Stomach smooth muscle (tissue), 2 donors: Measurements from ENCODE around the gene DZIP1.
"Not testable (repeated sequence)": the region's sequence is repeated elsewhere in the genome, so short reads cannot be mapped to it uniquely, and the experiment has no call there.

Source experiments
- H3K27ac ChIP-seq: one replicate; pipeline ENCODE4 v1.7.0; 2013; ENCODE audit warnings: mild to moderate bottlenecking, low read length, inconsistent platforms
- H3K27me3 ChIP-seq, 2 donors: one replicate each; pipeline ENCODE4 v1.7.0; 2013; ENCODE audit warnings: low read length in 2 of 2; ENCODE audit not compliant: insufficient read depth in 2 of 2, control insufficient read depth in 1 of 2
- H3K36me3 ChIP-seq, 2 donors: one replicate each; pipeline ENCODE4 v1.7.0; 2013; ENCODE audit warnings: low read length in 2 of 2; ENCODE audit not compliant: control insufficient read depth in 2 of 2, insufficient read depth in 2 of 2
- H3K4me1 ChIP-seq: one replicate; pipeline ENCODE4 v1.7.0; 2013; ENCODE audit warnings: low read length; ENCODE audit not compliant: control insufficient read depth, insufficient read depth
- H3K4me3 ChIP-seq, 2 donors: one replicate each; pipeline ENCODE4 v1.7.0; 2013; ENCODE audit warnings: low read length in 2 of 2
- H3K9ac ChIP-seq, 2 donors: one replicate each; pipeline ENCODE4 v1.7.0; 2013; ENCODE audit warnings: low read length in 2 of 2, mild to moderate bottlenecking in 1 of 2
- H3K9me3 ChIP-seq, 2 donors: one replicate each; pipeline ENCODE4 v1.7.0; 2013; ENCODE audit warnings: low read length in 2 of 2; ENCODE audit not compliant: control insufficient read depth in 2 of 2
- donor health status: healthy.
- donor health status: Pancreatic carcinoma.

DZIP1 gene

DNA sequence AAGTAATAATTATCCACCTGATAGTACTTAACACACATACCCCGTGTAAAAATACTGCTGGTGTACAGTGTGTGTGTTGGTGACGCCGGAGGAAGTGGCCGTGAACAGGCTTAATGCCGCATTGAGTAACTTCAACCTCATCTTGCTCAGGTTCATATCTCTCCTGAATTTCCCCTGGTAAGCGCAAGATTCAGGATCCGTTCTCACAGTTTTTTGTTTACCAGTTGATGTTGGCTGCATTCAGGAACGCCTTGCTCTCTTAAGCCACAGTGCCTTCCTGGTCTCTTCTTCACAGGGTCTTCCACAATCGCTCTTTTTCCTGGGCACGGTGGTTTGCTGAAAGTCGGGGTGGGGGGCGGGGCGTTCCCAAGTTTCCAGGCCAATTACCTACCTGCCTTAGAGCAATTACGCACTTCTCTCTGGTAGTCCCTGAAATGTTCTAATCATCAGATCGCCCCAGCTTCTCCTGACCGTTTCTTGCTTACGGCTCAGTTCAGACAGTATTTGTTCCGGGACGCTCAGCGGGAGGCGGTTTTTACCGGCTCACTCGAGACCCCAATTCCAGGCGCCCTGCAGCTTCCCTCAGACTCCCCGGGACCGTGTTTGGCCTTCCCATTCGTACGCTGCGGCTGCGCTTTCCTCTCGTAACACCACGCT is 31.7 kb upstream of the DZIP1 start:
- Histone ChIP-seq H3K27ac (peak overlapping the region; percentile 92), H3K27me3 (no peaks in the 10 kb centered on the region), H3K36me3 (no peaks in the 10 kb centered on the region), H3K4me1 (peaks cover 10% of the 10 kb centered on the region), H3K9ac (peak overlapping the region; percentile 87 to 95), H3K4me3 (peak overlapping the region; percentile 82 to 96), H3K9me3 (peaks cover 3 to 6% of the 10 kb centered on the region in 2 donors)

DNA sequence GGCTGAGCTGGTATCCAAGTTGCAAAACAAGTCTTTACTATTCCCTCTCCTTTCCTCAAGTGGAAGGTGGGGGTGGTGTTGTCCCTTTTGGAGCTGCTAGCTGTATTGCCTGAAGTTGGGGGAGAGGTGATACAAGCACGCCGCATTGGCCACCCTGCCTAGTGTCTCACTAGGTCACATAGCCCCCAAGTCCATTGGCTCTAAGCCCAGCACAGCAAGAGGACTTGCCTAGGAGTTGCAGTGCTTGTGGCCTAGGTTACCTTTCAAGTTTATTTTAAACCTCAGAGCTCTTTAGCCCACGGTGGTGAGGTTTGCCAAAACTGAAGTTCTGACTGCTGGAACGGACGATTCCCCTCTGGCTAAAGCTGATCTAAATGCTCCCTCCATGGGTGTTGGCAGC is 27.1 kb upstream of the DZIP1 start:
- Histone ChIP-seq H3K4me1 (no peaks in the 10 kb centered on the region), H3K4me3 (no peak overlapping the region), H3K9me3 (peaks cover 7 to 10% of the 10 kb centered on the region in 2 donors)

DNA sequence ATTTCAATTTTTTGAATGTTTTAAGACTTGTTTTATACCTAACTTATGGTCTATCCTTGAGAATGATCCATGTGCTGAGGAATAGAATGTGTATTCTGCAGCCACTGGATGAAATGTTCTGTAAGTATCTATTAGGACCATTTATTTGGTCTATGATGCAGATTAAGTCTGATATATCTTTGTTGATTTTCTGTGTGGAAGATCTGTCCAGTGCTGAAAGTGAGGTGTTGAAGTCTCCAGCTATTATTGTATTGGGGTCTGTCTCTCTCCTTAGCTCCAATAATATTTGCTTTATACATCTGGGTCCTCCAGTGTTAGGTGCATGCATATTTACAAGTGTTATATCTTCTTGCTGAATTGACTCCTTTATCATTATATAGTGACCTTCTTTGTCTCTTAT is 22.7 kb upstream of the DZIP1 start:
- peaks cover 7 to 10% of the 10 kb centered on the region in 2 donors for H3K9me3 ChIP-seq
- H3K4me3 ChIP-seq, H3K36me3 ChIP-seq, H3K27me3 ChIP-seq, H3K9ac ChIP-seq, H3K4me1 ChIP-seq, H3K27ac ChIP-seq: not testable (repeated sequence)

More for the DNA sequence above, 27.1 kb upstream of the DZIP1 start:
- Histone ChIP-seq H3K36me3 (no peaks in the 10 kb centered on the region), H3K9ac (no peak overlapping the region), H3K27ac (no peak overlapping the region), H3K27me3 (no peaks in the 10 kb centered on the region)

DNA sequence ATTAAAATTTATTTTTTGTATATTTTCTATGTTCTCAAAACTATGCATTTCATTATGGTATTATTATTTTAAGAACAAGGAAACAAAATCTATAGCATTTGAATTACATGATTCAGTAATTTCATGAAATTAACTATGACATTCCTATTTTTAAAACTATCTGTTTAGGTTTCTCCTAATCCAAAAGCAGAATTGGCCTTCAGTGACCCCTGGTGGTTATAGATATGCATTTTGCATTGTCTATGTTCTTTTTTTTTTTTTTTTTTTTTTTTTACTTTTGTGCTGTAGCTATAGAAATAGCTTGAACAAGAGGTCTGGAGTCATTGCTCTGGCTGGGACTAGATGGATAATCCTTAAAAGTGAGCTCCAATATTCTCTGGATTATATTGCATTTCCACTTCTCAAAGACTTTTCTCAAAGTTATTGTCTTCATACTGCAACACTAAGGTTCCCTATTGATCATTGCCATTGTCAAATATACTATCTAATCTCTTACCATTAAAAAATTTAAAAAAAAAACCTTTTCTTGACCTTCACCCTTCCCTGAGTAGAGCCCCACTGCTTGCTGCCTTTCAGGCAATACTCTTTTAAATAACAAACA is 16.6 kb upstream of the DZIP1 start:
- no peaks in the 10 kb centered on the region for H3K9me3 ChIP-seq
- no peak overlapping the region for H3K27ac ChIP-seq
- H3K4me1 ChIP-seq = no peaks in the 10 kb centered on the region
- H3K9ac ChIP-seq = no peak overlapping the region
- H3K36me3 ChIP-seq = no peaks in the 10 kb centered on the region
- no peak overlapping the region for H3K4me3 ChIP-seq
- H3K27me3 ChIP-seq = no peaks in the 10 kb centered on the region

DNA sequence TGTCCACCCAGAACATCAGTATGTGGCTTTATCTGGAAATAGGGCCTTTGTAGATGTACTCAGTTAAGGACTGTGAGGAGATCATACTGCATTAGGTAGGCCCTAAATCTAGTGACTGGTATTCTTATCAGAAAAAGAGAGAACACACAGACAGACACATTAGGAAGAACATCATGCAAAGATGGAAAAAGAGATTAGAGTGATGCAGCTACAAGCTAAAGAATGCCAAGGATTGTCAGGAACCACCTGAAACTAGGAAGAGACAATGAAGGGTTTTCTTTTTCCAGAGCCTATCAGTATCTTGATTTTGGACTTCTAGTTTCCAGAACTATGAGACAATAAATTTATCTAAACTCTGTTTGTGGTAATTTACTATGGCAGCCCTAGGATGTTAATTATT is 15.0 kb upstream of the DZIP1 start:
- Histone ChIP-seq H3K27me3 (no peaks in the 10 kb centered on the region), H3K9me3 (no peaks in the 10 kb centered on the region), H3K36me3 (no peaks in the 10 kb centered on the region), H3K9ac (no peak overlapping the region), H3K27ac (no peak overlapping the region), H3K4me1 (no peaks in the 10 kb centered on the region), H3K4me3 (no peak overlapping the region)

DNA sequence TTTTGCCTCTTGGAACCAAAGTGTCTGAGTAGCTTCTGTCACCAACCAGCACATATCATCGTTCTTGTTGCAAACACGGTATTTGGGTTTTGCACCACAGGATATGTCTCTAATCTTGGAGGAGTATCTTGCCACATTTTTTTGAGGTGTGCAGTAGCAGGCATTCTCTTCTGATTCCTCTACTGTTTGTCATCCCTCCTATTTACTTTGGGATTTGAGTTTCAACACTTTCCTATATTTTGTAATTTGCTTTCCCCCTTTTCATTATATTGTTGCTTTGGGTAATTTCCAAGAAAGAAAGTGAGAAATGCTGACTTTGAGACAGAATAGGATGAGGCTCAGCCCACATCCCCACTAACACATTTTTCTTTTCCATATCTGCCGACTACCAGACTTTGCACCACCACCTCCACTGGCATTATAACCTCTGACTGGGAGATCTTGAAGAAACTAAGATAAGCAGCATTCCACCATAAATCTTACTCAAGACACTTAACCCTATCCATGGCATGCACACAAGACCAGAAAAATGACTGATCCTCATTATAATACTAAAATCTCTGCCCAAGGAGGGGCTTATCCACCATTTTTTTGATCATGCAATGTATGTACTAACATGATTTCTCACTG is 12.0 kb upstream of the DZIP1 start:
- Histone ChIP-seq H3K36me3 (no peaks in the 10 kb centered on the region), H3K9me3 (no peaks in the 10 kb centered on the region), H3K9ac (no peak overlapping the region), H3K4me3 (no peak overlapping the region), H3K4me1 (no peaks in the 10 kb centered on the region), H3K27ac (no peak overlapping the region), H3K27me3 (no peaks in the 10 kb centered on the region)

DNA sequence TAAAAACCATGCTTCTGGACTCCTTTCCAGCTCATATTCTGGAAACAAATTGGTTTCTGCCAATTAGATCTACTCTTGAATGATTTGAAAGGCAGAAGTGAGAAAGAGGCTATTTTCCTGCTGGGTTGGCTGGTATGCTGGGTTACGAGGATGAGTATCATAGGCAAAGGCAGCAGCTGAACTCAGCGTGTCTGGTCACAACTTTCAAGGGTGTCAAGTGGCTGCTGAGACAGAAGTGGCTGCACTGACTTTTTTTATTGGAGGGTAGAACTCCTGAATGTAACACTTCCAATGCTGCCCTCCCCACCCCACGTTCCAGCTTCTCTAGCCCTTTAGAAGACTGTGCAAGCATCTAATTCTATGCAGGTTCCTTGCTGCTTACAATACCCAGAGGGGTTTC is 8.3 kb upstream of the DZIP1 start:
- H3K4me3 ChIP-seq = no peak overlapping the region
- no peaks in the 10 kb centered on the region for H3K9me3 ChIP-seq
- H3K36me3 ChIP-seq = no peaks in the 10 kb centered on the region
- H3K9ac ChIP-seq = no peak overlapping the region
- no peaks in the 10 kb centered on the region for H3K4me1 ChIP-seq
- H3K27me3 ChIP-seq = no peaks in the 10 kb centered on the region
- H3K27ac ChIP-seq = no peak overlapping the region

DNA sequence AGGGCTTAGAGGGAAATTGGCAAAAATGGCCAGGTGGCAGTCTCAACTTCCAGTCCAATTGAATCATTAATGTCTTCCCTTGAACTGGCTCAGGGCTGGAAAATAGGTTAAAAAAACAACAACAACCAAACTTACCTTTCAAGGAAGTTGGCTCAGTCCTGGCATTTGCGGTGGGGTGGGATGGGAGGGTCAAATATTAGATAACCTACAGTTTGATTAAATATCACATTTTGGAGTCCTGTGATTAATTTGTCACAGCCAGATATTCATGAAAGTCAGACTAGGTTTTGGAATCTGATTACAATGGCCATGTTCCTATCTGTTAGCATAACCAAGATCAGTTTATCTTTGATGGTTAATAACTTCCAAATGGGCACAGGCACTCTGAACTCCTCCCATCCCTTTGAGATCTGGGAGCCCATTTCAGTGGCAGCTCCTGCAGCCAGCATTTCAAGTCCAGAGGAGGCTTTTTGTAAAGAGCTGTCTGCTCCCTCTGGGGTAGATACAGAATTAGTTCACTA is 7.8 kb upstream of the DZIP1 start:
- H3K27ac ChIP-seq = no peak overlapping the region
- H3K4me1 ChIP-seq = no peaks in the 10 kb centered on the region
- H3K36me3 ChIP-seq = no peaks in the 10 kb centered on the region
- no peaks in the 10 kb centered on the region for H3K9me3 ChIP-seq
- H3K27me3 ChIP-seq = no peaks in the 10 kb centered on the region
- no peak overlapping the region for H3K4me3 ChIP-seq
- no peak overlapping the region for H3K9ac ChIP-seq

DNA sequence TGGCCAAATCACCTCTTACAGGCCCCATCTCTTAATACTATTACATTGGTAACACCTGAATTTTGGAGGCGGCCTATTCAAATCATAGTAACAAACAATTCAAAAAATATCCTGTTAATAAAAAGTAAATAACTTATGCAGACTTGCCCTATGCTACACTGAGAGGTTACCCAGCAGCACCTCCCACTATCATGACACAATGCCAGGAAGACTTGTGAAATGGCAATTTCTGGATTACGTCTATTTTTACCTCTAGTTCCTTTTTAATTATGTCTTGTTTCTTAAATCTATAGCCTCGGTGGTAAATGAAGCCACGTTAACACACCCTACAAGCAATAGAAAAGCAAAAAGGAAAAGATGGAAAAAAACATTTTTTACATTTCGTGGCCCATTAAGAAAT is 6.2 kb upstream of the DZIP1 start:
- H3K4me1 ChIP-seq = no peaks in the 10 kb centered on the region
- H3K36me3 ChIP-seq = no peaks in the 10 kb centered on the region
- no peak overlapping the region for H3K4me3 ChIP-seq
- no peaks in the 10 kb centered on the region for H3K27me3 ChIP-seq
- H3K27ac ChIP-seq = no peak overlapping the region
- H3K9me3 ChIP-seq = no peaks in the 10 kb centered on the region
- no peak overlapping the region for H3K9ac ChIP-seq

DNA sequence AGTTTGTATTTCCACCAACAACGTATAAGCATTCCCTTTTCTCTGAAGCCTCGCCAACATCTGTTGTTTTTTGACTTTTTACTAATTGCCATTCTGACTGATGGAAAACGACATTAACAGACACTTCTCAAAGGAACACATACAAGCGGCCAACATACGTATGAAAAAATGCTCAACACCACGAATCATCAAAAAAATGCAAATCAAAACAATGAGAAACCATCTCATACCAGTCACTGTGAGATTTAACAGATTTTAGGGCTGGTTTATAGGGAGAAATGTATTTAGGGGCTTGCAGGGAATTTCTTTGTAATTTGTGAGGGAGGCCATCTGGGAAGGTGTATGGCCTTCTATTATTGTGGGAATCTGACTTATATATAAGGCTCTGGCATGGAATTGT is 2.8 kb upstream of the DZIP1 start:
- Histone ChIP-seq H3K36me3 (no peaks in the 10 kb centered on the region), H3K27me3 (no peaks in the 10 kb centered on the region), H3K9me3 (no peaks in the 10 kb centered on the region), H3K27ac (no peak overlapping the region), H3K9ac (no peak overlapping the region), H3K4me1 (peaks cover 7% of the 10 kb centered on the region), H3K4me3 (no peak overlapping the region)
